Activated T-helper 1 cell treated with anti-CD3 and anti-CD28 coated beads, Interleukin-12 subunit alpha, Interleukin-12 subunit beta, Interleukin-2, Interleukin-4 antibody, amounts not matched to agents 30 ng/mL and 10 ng/mL and 1 ng/mL, durations not matched to agents 14 hours and 24 hours and 36 hours (primary cell): Measurements from ENCODE around the gene KDM5C. TPM values are rescaled to one million over a fixed set of nuclear protein-coding genes. Genes with fewer than 3 reads are reported as not detected.

Experiments used
- DNase-seq: peaks from one replicate; pipeline ENCODE4 v3.0.0; 2021; ENCODE audit warnings: low spot score
- H3K27ac Mint-ChIP-seq: one replicate; pipeline ENCODE4 v1.8.0; 2021; ENCODE audit warnings: mild to moderate bottlenecking, mixed read lengths
- H3K27me3 Mint-ChIP-seq: one replicate; pipeline ENCODE4 v1.8.0; 2022; ENCODE audit warnings: mild to moderate bottlenecking, moderate library complexity, mixed read lengths; ENCODE audit not compliant: insufficient read depth
- H3K36me3 Mint-ChIP-seq: one replicate; pipeline ENCODE4 v1.8.0; 2021; ENCODE audit warnings: low read depth, mixed read lengths
- H3K4me1 Mint-ChIP-seq: one replicate; pipeline ENCODE4 v1.8.0; 2021; ENCODE audit warnings: low read depth, mixed read lengths
- H3K4me3 Mint-ChIP-seq: one replicate; pipeline ENCODE4 v1.8.0; 2021; ENCODE audit warnings: mild to moderate bottlenecking, moderate library complexity, mixed read lengths
- H3K9me3 Mint-ChIP-seq: one replicate; pipeline ENCODE4 v1.8.0; 2021; ENCODE audit warnings: mixed read lengths
- intact Hi-C: fragments of 100-400 bp; cut with micrococcal nuclease; formaldehyde crosslinking; loops from one replicate; pipeline ENCODE4 v1.15.1; 2024
- total RNA-seq: library from RNA; stranded (reverse); gene quantifications from 2 replicates; pipeline ENCODE4 v1.2.3, GENCODE V29; 2022

KDM5C gene
- total RNA-seq, 1 donor from 2014 or later = 115 TPM

GRCh38 chrX:53160297-53160983, 64.6 kb downstream of the KDM5C start:
- H3K27me3 Mint-ChIP-seq = no peaks in the 10 kb centered on the region
- no peak overlapping the region for H3K27ac Mint-ChIP-seq
- intact Hi-C loops = no loop called here
- no peaks in the 10 kb centered on the region for H3K4me1 Mint-ChIP-seq
- no peaks in the 10 kb centered on the region for H3K9me3 Mint-ChIP-seq
- DNase-seq = no peak
- H3K36me3 Mint-ChIP-seq = no peaks in the 10 kb centered on the region
- no peak overlapping the region for H3K4me3 Mint-ChIP-seq

DNA sequence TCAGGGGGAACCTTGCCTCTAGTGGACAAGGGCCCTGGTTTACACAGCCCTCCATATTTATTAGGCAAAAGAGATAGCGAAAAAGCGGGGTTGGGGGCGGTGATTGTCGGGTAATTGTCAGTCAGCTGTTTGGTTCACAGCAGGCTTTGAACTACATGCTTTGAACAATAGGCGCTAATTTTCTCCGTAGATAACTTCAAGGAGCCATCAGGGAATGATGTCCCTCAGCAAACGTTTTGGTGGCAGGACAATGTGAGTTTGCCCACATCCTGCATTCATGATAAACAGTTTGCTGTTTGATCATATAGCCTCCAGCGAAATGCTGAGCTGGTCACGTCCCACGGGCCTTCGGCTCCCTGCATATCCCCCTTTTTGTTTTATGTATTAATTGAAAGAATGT, 65.8 kb downstream of the KDM5C start:
- H3K9me3 Mint-ChIP-seq = no peaks in the 10 kb centered on the region
- no peak overlapping the region for H3K27ac Mint-ChIP-seq

DNA sequence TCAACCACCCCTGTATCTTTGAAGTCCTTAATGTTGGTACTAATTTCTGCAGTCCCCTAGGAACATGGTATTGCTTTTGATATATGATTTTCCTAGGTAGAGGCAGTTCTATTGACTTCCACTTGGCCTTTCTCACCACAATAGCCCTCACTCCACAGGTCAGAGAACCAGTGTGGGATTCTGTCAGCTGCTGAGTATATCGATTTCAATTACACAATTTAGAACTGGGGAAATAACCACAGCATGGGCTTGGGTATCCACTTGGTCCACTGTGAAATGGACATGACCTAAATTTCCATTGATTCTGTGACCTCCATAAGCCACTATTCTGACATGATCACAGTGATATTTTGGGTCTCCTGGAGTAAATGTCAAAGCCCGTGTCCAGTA, 68.8 kb downstream of the KDM5C start:
- H3K27ac Mint-ChIP-seq = no peak overlapping the region
- no peaks in the 10 kb centered on the region for H3K27me3 Mint-ChIP-seq
- H3K36me3 Mint-ChIP-seq = no peaks in the 10 kb centered on the region
- H3K4me3 Mint-ChIP-seq = no peak overlapping the region
- intact Hi-C loops = no loop called here
- no peaks in the 10 kb centered on the region for H3K9me3 Mint-ChIP-seq
- H3K4me1 Mint-ChIP-seq = no peaks in the 10 kb centered on the region
- DNase-seq = no peak

More for the DNA sequence above, 65.8 kb downstream of the KDM5C start:
- Mint-ChIP-seq H3K27me3 (no peaks in the 10 kb centered on the region), H3K4me3 (no peak overlapping the region), H3K36me3 (no peaks in the 10 kb centered on the region), H3K4me1 (no peaks in the 10 kb centered on the region)
- DNase-seq = no peak
- intact Hi-C loops = no loop called here

DNA sequence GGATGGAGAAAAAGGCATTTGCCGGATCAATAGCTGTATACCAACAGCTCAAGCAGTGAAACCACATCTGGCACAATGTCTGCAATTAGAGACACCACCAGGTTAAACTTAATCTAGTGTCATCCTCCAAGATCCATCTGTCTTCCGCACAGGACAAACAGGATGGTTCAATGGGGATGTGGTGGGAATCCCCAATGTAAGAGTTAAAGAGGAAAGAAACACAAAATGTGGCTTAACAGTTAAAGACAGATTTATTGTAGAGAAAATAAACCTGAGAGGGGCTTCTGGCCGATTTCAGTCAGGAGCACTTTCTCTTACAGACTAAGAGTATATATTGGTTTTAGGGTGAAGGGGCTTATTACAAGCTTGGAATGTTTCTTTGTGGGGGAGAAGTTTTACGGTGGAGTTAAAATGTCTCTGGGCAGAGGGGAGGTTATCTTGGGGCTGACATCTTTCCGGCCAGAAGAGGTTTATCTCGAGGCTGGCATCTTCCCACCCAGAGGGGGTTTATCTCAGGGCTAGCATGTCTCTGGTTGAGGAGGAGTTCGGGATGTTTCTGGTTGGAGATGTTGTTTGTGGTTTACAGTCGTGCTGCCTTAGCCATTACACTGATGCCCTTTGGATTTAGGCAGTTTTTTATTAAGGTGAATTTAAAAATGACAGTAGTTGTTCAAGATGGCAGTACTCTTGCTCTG, 69.3 kb downstream of the KDM5C start:
- intact Hi-C loops = no loop called here
- Mint-ChIP-seq H3K27ac (no peak overlapping the region), H3K4me3 (no peak overlapping the region), H3K9me3 (no peaks in the 10 kb centered on the region), H3K27me3 (no peaks in the 10 kb centered on the region), H3K4me1 (no peaks in the 10 kb centered on the region), H3K36me3 (no peaks in the 10 kb centered on the region)
- DNase-seq = no peak

DNA sequence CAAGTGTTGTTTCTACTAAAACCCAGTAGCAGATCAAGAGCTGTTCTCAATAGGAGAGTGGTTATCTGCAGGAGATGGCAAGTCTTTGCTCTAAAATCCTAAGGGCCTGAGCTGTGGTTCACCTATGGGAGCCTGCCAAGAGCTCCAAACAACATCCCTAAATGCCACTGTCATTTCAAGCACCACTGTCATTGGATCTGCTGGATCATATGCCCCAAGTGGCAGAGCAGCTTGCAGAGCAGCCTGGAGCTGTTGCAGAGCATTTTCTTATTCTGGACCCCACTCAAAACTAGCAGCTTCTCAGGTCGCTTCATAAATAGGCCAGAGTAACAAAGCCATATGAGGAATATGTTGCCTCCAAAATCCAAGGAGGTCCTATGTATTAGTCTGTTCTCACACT, 71.4 kb downstream of the KDM5C start:
- intact Hi-C loops = no loop called here
- Mint-ChIP-seq H3K27ac (no peak overlapping the region), H3K27me3 (no peaks in the 10 kb centered on the region), H3K36me3 (no peaks in the 10 kb centered on the region), H3K4me3 (no peak overlapping the region), H3K4me1 (no peaks in the 10 kb centered on the region), H3K9me3 (no peaks in the 10 kb centered on the region)
- DNase-seq = no peak

Other genes with a start within 250 kb of the KDM5C start
- not detected in 2 replicates for gene GPR173, start 176.4 kb downstream of the KDM5C start, total RNA-seq
- gene TSPYL2, start 142.8 kb downstream of the KDM5C start, total RNA-seq = 37.5 and 40.3 TPM in 2 replicates
- gene KANTR, start 131.1 kb downstream of the KDM5C start, total RNA-seq = 6.8 and 9.2 TPM in 2 replicates
- gene IQSEC2, start 56.4 kb upstream of the KDM5C start, total RNA-seq = 0.26 and 0.27 TPM in 2 replicates
- gene SMC1A, start 197.4 kb upstream of the KDM5C start, total RNA-seq = 122 and 138 TPM in 2 replicates
- 0.64 and 0.75 TPM in 2 replicates for gene RIBC1, start 197.7 kb upstream of the KDM5C start, total RNA-seq
- 158 and 161 TPM in 2 replicates for gene HSD17B10, start 209.2 kb upstream of the KDM5C start, total RNA-seq